Dermis microvascular lymphatic vessel endothelial cell (primary cell): ENCODE data around the gene PRX. TPM values are rescaled to one million over a fixed set of nuclear protein-coding genes. Genes with fewer than 3 reads are reported as not detected.

Experiments used
- DNase-seq, 2 donors: peaks; one replicate each; pipeline versions ENCODE4 v3.0.0 to v3.0.0-alpha.2; 2010; ENCODE audit warnings: low read depth in 2 of 2
- total RNA-seq: library from RNA; depleted of rRNA; stranded (reverse); fragments of >200 nt; gene quantifications from 2 replicates; pipeline ENCODE4 v1.2.1, GENCODE V29; 2014

PRX gene
- total RNA-seq, 1 donor from 2014 or later = 0.90 TPM

DNA sequence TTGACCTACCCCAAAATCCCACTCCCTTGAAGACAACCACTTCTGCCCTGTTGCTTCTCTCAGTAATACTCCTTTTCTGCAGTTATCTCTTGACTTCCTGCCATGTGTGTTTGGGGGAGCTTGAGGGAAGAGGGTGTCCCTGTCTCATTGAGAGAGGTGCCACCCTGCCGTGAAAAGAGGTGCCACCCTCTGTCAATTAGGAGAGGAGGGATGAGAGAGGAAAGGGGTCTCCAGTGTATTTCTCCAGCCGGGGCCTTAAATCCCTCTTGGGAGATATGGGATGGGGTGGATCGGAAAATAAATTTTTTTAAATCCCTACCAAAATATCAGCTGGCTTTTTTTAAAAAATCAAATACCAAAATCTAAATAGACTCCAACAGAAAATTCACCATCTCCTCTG, 48.2 kb downstream of the PRX start:
- no peak for DNase-seq

DNA sequence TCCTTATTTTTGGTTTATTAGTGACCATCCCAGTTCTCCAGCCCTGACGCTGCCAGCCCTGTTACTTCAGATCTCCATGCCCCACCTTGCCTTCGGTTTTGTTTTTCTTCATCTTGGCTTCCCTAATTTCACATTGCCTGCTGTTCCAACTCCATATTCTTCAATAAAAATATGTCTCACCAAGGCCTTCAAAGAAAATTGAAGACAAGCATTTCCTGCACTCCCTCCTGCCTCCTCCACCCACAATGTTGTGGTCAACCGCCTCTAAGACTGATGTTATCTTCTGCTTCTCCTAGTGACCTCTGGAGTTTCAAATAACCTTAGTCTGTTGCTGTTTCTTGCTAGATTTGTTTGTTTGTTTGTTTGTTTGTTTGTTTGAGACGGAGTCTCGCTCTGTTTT, 50.1 kb downstream of the PRX start:
- DNase-seq = no peak

DNA sequence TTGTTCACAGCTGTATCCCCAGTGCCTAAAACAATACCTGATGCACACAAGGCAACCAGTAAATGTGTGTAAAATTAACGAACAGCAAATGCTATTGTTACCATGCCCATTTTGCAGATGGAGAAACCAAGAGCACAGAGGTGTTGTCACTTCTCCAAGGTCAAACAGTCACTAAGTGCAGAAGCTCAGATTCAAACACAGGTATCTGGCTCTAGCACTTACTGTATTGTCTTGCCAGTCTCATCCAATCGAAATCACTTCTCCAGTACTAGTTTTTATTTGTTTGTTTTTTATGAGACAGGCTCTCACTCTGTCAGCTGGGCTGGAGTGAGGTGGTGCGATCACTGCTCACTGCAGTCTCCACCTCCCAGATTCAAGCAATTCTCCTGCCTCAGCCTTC, 51.0 kb downstream of the PRX start:
- DNase-seq = no peak

DNA sequence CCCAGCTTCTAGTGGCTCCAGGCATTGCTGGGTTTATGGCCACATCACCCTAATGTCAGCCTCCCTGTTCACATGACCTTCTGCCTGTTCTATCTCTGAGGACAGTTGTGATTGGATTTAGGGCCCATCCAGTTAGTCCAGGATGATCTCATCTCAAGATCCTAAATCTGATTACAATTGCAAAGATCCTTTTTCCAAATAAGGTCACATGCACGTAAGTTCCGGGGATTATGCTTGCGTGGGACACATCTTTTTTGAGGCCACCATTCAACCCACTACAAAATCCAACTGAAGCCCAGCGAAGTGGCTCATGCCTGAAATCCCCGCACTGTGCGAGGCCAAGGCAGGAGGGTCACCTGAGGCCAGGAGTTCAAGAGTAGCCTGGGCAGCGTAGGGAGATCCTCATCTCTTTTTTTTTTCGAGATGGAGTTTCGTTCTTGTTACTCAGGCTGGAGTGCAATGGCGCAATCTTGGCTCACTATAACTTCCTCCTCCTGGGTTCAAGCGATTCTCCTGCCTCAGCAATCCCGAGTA, 52.4 kb downstream of the PRX start:
- DNase-seq = no peak

DNA sequence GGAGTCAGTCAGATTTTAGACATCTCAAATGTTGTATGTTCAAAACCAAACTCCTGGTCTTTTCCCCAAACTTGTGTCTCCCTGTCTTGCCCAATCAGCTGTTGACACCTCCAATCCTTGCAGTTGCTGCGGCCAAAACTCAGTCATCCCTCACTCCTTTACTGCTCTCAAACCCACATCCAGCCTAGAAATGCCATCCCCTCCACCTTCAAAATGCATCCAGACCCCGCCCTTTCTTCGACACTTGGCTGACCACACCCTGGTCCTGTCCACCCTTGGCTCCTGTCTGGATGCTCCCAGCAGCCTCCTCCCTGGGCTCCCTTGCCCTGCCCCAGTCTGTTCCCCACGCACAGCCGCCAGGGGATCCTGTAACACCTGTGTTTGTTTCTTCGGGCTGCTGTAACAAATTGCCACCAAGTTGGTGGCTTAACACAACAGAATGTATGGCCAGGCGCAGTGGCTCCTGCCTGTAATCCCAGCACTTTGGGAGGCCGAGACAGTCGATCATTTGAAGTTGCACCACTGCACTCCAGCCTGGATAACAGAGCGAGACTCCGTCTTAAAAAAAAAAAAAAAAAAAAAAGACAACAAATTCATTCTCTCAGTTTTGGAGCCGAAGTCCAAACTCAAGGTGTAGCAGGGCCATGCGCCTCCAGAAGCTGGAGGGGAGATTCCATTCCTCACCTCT, 53.0 kb downstream of the PRX start:
- DNase-seq = no peak

DNA sequence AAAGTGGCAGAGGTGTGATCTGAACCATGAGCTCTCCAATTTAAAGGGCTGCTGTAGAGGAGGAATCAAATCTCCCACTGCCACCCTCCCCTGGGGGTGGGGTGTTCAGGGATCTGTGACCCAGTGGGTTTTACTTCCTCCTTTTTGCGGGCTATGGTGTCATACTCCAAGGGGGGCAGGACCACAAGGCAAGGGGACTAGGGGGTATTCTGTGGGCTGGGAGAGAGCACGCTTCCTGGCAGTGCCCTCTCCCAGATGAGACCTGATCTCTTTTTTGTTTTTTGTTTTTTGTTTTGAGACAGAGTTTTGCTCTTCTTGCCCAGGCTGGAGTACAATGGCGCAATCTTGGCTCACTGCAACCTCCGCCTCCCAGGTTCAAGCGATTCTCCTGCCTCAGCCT, 54.4 kb downstream of the PRX start:
- DNase-seq = no peak

DNA sequence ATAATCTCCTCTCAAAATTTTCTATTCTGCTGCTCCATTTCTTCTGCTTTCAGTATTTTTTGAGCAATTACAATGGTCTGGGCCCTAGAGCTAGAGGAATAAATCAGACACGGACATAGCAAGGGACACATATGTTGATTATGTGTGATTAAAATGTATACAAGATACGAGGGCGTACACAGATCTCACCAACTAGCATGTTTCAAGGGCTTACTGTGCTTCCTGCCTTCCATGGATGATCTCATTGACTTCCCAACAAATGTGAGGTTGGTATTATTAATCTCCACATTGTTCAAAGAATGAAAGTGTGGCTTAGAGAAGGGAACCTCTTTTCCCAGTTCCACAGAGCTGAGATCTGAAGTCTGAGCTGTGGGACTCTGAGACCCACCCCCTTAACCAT, 55.5 kb downstream of the PRX start:
- peak in 1 of 2 donors; percentile 35 for DNase-seq

DNA sequence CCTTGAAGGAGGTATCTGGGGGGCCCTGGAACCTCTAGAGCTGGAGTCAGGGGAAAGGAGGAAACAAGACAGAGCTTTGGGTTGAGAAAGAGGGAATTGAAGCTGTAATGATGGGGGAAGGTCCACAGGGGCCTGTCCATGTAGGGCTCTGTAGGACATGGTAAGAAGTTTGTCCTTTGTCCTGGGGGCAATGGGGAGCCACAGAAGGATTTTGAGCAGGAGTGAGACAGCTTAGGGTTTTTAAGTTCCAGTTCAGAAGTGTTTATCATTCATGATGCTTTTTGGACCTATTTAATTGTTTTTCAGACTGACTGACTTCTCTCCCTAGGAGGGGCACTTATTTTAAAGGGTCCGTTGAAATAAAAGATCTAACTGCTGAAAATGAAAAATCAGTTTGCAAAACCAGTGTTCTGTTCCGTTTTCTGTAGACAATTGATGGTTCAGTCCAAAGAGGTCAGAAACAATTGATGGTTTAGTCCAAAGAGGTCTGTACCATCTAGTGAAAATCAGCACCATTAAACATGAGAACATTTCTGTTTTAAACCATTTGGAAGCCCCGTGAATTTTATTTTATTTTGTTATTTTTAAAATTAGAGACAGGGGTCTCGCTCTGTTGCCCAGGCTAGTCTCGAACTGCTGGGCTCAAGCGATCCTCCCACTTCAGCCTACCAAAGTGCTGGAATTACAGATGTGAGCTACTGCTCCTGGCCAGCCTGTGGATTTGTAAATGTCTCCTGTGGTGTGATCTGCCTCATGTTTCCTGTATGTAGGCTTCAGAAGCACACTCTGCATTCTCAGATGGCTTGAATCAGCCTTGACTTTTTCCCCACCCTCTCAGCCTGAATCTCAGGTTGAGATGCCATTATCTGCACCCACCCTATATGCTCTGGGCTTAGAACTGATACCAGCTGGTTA, 56.2 kb downstream of the PRX start:
- peak in 1 of 2 donors; percentile 22 for DNase-seq

DNA sequence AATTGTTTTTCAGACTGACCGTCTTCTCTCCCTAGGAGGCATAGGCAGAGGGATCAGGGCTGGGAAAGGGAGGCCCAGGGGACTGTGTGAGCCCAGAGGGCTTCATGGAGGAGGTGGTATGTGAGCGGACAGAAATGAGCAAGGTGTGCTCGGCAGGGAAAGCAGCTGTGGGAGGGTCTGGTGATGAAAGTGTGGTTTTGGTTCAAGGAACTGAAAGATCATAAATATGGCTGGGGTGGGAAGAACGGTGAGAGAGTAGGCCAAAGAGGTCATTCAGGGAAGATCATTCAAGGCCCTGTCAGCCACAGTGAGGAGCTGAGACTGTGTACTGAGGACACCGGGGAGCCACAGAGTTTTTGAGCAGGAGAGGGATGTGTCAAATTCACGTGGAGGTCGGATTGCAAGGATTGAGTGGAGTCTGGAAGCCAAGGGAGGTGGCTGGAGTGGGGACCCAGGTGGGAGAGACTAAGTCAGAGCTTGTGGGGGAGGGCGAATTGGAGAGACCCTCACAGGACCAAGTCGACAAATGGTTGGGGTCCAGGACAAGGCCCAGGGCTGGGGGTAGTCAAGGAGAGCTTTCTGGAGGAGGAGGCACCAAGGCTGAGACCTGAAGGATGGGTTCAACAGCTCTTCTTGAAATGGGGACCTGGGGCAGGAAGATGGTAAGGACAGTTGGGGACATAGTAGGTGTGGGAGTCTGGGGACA, 57.0 kb downstream of the PRX start:
- no peak for DNase-seq

DNA sequence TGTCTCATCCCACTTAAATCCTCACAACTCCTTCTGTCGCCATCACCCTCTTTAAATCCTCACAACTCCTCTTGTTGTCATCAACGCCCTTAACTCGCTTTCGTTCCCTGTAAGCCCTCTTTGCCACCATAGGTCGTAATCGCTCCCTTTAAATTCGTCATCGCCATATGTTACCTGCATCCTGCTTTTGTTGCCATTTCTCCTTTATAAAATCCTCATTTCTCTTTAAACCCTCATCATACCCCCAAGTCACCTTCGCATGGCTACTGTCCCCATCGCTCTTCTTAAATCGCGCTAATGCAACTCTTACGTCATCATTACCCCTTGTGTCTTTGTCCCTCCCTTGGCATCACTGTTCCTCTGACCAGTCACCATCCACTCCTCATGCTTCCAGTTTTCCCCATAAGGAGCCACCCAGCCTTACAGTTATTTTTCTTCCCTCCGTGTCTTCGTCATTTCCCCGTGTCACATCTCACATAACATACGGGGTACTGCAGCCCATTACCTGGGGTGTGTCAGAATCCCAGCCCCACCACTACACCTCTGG, 64.1 kb downstream of the PRX start:
- peak; percentile 12 to 62 for DNase-seq

DNA sequence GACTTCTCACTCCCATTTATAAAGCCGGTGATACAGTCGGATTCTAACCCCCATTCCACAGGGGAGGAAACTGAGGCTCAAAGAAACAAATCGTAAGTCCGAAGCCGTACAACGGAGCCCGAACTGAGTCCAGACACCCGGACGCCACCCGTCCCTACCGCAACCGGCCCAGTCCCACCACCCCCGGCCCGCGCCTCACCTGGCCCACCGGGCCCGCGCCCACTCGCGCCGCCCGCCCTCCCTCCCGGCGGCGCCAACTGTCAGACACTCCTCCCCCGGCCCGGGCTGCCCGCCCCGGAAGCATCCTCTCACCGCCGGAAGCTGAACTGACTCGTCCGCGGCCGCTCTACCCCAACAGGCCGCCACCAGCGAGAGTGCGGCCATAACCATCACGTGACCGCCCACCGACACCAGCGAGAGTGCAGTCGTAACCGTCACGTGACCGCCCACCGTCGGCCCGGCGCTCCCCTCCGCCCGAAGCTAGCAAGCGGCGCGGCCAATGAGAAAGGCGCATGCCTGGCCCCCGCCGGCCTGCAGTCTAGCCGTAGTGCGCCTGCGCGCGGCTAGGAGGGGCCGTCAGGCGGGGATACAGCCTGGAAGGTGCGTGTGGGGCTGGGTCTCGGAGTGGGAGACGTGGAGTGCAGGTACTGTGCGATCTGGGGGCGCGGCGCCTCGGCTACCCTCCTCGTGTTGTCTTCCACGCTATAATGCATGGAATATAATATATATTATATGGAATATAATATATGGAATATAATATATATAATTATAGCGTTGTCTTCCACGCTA, 64.9 kb downstream of the PRX start, which contains the start of the genes C19orf47 and PLD3:
TSS of gene C19orf47 (minus strand) at position 273 of the 789 bp plus-strand sequence. CDS start 6,540 bp downstream, outside the sequence.
TSS of gene PLD3 (plus strand) at position 571 of the 789 bp plus-strand sequence. CDS start 17,789 bp downstream, outside the sequence.
- peak; percentile 97 to 100 for DNase-seq

DNA sequence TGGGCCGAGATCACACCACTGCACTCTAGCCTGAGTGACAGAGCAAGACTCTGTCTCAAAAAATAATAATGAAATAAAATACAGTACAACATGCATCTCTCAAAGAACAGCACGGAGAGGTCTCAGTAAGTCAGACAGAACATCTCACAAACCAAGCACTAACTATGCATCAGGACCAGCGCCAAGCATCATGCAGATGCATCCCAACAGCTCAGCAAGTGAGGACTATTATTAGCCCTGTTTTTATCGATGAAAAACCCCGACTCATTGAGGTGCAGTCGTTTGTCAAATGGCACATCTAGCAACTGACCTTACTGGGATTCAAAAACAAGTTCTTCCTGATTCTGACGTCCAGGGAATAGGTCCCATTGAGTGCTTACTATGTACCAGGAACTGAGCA, 68.8 kb downstream of the PRX start:
- no peak for DNase-seq

Other genes starting within 250 kb of the PRX start
- gene MAP3K10, start 222.0 kb downstream of the PRX start, total RNA-seq = 3.0 and 5.4 TPM in 2 replicates
- not detected in 2 replicates for gene TTC9B, start 195.0 kb downstream of the PRX start, total RNA-seq
- 0.13 TPM in 1 of 2 replicates, not detected in the other for gene CCNP, start 186.7 kb downstream of the PRX start, total RNA-seq
- 23.1 and 28.1 TPM in 2 replicates for gene AKT2, start 128.0 kb downstream of the PRX start, total RNA-seq
- gene C19orf47, start 65.0 kb downstream of the PRX start, total RNA-seq = 4.4 and 8.0 TPM in 2 replicates
- 88.6 and 150 TPM in 2 replicates for gene PLD3, start 64.7 kb downstream of the PRX start, total RNA-seq
- gene HIPK4, start 23.2 kb downstream of the PRX start, total RNA-seq = under 0.01 TPM in 2 replicates
- 17.3 and 25.8 TPM in 2 replicates for gene SERTAD1, start 12.6 kb upstream of the PRX start, total RNA-seq
- gene SERTAD3, start 31.0 kb upstream of the PRX start, total RNA-seq = 18.0 and 24.1 TPM in 2 replicates
- 39.8 and 61.3 TPM in 2 replicates for gene BLVRB, start 52.4 kb upstream of the PRX start, total RNA-seq
- under 0.01 TPM in 1 of 2 replicates, not detected in the other for gene SPTBN4, start 53.6 kb upstream of the PRX start, total RNA-seq
- 19.5 and 40.0 TPM in 2 replicates for gene SHKBP1, start 163.5 kb upstream of the PRX start, total RNA-seq
- 12.3 and 60.8 TPM in 2 replicates for gene LTBP4, start 188.0 kb upstream of the PRX start, total RNA-seq